Measurements from ENCODE around the gene DENR.
"Not testable (repeated sequence)": the region's sequence is repeated elsewhere in the genome, so short reads cannot be mapped to it uniquely, and the experiment has no call there.

Gene DENR, protein sequence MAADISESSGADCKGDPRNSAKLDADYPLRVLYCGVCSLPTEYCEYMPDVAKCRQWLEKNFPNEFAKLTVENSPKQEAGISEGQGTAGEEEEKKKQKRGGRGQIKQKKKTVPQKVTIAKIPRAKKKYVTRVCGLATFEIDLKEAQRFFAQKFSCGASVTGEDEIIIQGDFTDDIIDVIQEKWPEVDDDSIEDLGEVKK

DNA sequence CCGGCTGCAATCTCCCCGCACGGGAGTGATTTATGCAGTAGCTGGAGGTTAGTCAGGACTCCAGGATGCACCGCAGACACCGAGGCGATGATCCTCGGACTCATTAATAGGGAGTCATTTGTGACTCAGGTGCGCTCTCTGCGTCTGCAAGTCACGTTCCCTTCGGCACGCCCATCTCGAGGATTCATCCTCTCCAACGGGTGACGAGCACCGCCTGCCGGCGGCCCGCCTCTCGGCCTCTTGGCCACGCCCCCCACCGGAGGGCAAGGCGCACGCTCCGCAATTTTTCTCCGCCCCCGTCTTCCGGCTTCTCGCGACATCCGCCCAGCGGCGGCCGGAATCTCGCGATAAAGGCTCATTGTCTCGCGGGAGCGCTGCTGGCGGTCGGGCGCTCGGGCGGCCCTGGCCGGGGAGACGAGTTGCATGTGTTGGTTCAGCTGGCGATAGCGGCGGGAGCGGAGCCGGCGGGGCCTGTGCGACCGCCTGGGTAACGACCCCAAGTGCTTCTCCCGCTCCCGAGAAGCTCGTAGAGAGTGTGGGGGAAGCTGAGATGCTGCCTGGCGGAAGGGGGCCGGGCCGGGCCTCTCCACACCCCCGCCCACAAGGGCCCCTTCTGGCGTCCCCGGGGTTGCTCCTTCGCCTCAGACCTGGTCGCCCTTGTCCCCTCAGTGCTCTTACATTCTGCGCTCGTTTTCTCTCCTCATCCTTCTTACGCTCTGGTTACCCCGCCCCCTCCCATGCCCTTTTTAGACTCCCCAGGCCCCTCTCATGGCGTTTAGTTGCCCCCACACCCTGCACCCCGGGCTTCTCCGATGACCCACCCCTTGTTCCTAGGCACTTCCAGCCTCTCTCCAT is at the start of gene DENR:
TSS of gene DENR (plus strand) at position 361 of the 855 bp plus-strand sequence. CDS start 878 bp downstream, outside the sequence.
- peak; percentile 36 for FAIRE-seq

DNA sequence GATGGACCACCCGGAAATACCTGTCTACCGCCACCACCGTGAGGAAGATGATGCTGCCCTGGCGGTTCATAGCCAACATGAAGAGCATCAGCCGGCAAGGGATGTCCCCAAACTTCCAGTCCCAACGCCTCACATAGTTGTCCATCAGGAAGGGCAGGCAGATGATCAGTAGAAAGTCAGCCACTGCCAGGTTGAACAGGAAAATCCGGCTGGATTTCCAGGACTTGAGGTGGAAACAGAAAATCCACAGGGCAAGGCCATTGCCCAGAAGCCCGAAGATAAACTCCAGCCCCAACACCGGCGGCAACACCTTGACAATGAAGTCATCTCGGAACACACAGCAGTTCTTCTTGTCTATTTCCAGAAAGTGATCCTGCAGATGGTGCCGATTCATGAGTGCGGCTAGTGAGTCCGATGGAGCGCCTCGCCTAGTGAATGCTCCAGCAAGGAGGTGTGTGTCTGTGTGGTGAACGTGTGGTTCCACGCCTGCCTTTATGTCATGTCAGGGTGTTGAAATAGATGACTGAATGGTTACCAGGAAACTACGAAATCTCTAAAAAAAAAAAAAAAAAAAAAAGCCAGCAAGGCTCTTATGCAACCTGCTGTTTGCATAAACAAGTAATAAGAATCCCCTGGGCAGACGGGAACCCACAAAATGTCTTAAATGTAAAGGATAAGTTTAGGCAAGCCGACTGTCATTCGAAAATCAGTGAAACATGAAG is 49.6 kb upstream of the DENR start, which contains the start of gene HCAR2:
TSS of gene HCAR2 (minus strand) at position 468 of the 722 bp plus-strand sequence. CDS start at position 394, 74 bp downstream.
- not testable (repeated sequence) for FAIRE-seq

DNA sequence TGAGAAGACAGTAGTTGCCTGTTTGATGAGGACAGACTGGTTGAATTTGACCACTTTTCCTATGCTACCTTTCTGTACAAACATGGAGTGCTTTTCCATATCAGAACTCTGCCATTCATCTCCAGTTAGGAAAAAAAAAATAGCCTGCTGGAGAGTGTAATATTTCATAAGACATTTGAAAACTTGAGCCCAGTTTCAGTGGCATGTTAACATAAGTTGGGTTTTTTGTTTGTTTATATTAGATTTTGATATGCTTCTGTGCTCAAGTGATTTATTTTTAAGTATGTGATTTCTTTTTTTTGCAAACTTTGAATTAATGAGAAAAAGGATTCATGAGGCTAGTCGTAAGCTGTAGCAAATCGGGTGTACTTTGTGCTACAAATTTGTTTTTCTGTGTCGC is 48.8 kb upstream of the DENR start:
- FAIRE-seq = not testable (repeated sequence)

DNA sequence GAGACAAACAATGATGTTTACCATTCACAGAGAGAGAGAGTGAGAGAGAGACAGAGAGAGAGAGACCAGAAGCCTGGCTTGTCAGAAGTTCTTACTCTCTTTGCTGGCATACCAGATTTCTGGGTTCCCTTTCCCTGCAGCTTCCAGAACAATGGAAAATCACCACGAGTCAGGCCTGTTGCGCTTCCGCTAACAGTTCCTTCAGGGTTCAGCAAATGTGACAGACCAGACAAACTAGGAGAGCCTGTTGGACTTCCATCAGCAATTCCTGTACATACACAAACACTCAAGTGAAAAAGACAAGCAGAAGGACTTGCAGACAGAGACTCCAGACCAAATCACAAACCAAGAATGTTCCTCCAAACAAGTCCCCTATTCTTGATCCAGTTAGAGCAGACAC is 43.3 kb upstream of the DENR start:
- FAIRE-seq = not testable (repeated sequence)

DNA sequence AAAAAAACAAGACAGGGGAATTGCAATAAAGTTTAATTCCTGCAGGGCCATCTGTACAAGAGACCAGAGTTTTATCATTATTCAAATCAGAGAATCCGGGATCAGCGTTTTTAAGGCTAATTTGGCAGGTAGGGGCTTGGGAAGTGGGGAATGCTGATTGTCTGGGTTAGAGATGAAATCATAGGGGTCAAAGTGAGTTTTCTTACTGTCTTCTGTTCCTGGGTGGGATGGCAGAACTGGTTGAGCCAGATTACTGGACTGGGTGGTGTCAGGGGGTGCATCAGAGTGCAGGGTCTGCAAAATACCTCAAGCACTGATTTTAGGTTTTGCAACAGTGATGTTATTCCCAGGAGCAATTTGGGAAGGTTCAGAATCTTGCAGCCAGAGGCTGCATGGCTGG is 42.3 kb upstream of the DENR start:
- FAIRE-seq = not testable (repeated sequence)

DNA sequence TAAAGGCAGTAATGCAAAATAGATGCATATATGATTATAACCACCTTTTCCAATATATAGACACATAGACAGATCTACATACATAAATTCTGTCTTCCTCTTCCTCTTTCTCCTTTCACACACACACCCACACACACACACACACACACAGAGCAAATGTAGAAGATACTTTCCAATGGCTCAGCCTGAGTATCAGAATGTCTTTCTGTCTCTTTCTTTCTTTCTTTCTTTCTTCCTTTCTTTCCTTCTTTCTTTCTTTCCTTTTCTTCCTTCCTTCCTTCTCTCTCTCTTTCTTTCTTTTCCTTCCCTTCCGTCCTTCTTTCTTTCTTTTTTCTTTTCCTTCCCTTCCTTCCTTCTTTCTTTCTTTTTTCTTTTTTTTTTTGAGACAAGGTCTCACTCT is 41.4 kb upstream of the DENR start:
- FAIRE-seq = not testable (repeated sequence)

DNA sequence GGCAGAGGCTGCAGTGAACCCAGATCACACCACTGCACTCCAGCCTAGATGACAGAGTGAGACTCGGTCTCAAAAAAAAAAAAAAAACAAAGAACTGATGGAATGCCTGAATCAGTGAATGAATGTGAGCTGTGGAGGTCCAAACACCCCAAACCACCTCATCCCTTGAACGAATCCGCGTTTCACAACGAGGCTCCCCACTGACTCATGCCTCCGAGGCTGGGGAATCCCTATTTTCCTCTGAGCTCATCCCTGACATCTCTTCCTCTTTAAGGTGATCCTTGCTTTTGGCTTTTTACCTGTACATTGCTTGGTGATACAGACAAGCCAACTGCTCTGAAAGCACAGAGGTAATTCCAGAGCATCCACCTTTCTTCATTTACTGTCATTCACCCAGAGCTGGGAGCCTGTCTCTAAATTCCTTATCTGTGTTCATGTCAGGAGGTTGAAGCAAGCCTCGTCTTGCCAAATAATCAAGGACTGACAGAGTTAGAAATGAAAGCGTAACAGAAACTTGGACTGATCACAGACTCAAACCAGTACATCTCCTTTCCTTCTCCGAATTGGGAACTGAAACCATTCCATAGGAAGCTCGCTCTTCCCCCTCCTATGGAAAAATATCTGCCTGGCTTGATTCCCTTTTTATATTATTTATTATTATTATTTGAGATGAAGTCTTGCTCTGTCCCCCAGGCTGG is 39.0 kb upstream of the DENR start:
- FAIRE-seq = not testable (repeated sequence)

DNA sequence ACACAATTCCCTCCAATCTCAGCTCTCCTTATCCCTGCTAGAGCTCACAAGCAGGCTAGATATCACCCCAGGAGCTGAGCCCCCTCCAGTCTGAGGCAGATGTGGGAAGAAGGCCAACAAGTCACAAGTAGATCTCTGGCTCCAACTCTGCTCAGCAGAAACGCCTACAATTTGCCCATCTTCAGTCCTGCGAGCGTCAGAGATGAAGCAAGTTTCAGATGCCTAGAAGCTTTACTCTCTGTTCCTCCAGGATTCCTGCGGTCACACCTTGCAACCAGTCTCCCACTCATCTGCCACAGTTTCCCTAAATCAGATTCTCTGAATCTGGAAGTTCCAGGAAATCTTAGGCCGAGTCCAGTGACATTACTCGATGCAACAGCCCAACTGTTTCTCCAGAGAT is 37.4 kb upstream of the DENR start:
- FAIRE-seq = not testable (repeated sequence)

DNA sequence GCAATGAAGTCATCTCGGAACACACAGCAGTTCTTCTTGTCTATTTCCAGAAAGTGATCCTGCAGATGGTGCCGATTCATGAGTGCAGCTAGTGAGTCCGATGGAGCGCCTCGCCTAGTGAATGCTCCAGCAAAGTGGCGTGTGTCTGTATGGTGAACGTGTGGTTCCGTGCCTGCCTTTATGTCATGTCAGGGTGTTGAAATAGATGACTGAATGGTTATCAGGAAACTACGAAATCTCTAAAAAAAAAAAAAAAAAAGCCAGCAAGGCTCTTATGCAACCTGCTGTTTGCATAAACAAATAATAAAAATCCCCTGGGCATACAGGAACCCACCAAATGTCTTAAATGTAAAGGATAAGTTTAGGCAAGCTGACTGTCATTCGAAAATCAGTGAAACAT is 36.0 kb upstream of the DENR start, which contains the start of gene HCAR3:
TSS of gene HCAR3 (minus strand) at position 154 of the 400 bp plus-strand sequence. CDS start at position 80, 74 bp downstream.
- FAIRE-seq = not testable (repeated sequence)

DNA sequence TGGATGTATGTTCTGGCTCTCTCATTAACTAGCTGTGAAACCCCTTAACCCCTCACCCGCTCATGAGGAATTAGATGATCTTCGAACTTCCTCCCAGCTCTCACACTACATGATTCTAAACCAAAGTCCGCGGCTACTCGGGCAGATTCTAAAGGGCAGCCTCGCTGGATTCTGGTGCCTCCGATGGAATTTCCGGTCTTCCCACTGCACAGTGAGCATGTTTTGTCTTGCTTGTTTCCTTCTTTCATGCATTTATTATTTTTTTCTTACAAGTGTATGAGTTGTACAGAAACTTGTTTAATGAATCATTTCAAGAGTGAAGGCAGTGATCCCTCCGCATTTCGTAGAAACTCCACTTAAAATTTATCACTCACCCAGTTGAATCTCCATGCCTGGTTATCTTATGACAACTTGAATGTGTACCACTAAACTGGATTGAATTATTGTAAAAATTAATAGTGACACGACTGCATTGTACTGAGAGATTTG is 31.5 kb upstream of the DENR start:
- no peak for FAIRE-seq

DNA sequence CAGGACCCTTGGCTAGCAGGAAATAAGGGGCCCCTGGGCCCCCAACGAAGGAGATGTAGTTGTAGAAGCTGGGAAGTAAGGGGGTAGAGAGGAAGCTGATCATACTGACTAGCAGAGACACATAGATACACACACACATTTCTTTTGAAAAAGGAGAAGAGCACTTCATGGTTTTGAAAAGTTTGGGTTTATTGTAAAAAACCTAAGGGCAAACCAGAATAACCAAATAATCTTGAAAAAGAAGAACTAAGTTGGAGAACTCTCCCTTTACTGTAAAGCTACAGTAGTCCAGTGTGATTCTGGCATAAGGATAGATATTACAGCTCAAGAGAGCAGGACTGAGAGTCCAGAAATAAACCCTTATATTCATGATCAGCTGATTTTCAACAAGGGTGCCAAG is 30.2 kb upstream of the DENR start:
- no peak for FAIRE-seq

DNA sequence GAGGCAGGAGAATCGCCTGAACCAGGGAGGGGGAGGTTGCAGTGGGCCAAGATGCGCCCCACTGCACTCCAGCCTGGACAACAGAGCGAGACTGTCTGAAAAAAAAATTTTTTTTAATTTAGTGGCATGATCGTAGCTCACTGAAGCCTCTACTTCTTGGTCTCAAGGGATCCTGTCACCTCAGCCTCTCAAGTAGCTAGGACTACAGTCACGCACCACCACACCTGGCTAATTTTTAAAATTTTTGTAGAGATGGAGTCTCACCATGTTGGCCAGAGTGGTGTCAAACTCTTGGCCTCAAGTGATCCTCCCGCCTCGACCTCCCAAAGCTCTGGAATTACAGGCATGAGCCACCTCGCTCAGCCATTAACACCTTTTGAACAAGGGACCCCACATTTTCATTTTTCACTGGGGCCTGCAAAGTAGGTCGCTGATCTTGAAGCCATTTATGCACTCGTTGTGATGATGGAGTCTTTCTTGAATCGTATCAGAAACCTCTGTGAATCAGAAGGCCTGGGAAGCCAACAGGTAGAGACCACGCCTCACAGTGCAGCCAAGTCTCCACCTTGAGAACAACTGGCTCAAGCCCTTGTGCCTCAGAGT is 27.9 kb upstream of the DENR start:
- no peak for FAIRE-seq

DNA sequence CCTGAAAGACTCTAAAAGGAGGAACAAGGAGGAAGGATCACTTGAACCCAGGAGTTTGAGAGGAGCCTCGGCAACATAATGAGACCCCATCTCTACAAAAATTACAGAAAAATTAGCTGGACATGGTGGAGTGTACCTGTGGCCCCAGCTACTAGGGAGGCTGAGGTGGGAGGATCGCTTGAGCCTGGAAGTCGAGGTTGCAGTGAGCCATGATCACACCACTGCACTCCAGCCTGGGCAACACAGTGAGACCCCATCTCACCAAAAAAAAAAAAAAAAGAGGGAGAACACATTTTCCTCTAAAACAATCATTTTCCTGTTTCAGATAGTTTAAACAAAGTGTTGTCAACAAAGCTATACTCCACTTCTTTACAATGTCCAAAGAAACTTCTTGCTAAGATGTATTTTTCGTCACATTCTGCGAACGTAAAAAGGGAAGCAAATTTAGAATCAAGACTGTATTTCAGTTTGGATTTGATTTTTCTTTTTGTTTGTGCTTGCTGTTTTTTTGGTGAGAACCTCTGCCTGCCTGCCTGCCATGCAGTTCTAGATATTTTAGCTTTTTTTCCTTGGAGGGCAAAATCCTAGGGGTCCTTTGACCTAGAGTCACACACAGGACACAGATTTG is 27.1 kb upstream of the DENR start:
- no peak for FAIRE-seq

DNA sequence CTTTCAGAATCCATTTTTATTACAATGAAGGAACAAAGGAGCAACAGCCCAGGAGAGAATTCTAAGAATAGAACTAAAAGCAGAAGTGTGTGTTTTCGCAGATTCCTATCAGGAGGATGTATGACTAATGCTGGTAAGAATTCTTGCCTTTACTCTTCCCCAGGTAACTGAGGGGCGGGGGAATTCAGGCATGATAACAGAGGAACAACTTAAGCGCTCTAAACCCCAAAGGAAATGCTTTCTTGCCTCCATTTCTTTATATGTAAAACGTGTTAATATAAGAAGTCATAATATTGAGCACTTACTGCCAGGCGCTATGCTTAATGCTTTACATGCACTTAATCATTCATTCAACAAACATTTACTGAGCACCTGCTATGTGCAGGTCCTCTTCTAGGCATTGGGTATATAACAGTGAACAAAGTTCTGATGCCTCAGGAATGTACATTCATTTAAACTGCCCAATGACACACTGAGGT is 26.5 kb upstream of the DENR start:
- FAIRE-seq = no peak

DNA sequence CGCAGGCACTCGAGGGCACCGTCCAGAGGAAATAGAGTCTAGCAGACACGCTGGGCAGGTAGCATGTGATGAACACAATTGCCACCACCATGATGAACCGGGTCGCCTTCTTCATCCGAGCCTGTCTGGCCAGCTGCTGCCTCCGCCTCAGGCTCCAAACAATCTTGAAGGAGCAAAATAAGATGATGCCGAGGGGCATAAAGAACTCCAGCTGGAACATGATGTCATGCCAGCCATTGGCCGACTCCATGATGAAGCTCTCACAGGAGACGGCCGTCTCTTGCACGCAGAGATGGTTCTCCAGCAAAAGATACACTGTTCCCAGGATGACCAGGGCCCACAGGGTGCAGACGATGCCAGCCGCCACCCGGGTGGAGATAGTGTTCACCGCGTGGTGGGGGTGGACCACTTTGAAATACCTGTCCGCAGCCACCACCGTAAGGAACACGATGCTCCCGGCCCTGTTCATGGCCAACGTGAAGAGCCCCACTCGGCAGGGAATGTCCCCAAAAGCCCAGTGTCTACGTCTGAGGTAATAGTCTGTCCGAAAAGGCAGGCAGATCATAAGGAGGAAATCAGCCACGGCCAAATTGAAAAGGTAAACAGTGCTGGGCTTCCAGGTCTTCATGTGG is 22.9 kb upstream of the DENR start:
- FAIRE-seq = no peak

DNA sequence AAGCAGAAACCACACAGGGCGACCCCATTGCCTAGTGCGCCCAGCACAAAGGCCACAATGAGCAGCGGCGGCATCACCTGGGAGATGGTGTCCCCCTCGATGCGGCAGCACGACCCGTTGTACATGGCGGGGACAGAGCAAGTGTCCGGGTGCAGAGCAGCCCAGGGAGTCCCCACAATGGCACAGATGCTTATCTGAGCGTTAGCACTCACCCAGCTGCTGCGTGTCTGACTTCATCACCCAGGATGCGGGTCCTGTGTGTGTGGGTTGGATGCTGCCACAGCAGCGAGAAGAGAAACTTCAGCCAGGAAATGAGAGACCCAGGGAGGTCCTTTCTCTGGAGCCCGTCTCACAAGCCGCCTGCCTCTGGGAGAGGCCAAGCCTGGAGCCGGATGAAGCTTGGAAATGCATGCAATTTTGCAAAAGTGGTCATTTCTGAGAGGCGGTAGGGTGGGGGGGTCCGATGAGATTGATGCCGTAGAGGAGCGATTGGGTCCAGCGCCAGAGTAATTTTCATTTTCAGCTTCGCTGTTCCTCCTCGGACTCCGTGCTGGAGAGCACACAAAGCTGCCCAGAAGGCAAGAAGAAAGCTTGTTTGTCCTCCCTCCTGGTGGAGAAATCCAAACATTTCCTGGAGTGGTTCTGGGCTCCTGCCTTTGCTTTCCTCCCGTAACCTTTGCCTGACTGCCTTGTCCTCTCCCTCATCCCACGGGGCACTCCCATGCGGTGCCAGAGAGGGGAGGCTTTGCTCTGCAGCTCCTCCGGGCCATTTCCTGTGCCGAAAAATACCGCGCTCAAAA is 22.2 kb upstream of the DENR start, which contains the start of gene HCAR1:
TSS of gene HCAR1 (minus strand) at position 630 of the 800 bp plus-strand sequence. CDS start at position 125, 505 bp downstream.
- FAIRE-seq = no peak

DNA sequence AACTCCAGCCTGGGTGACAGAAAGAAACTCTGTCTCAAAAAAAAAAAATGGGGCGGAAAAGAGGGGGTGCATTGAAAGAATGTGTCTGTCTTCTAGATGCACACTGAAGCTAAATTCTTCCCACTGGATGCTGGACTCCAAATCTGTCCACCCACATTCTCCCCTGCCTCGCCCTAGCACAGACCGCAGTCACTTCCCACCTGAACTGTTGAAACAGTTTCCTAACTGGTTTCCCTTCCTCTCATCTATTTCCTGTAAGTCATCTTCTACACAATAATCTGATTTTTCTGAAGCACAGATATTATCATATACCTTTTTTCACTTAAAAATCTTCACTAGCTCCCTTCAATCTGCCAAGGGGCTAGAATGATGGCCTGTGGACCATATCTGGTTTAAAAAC is 20.5 kb upstream of the DENR start:
- FAIRE-seq = no peak

DNA sequence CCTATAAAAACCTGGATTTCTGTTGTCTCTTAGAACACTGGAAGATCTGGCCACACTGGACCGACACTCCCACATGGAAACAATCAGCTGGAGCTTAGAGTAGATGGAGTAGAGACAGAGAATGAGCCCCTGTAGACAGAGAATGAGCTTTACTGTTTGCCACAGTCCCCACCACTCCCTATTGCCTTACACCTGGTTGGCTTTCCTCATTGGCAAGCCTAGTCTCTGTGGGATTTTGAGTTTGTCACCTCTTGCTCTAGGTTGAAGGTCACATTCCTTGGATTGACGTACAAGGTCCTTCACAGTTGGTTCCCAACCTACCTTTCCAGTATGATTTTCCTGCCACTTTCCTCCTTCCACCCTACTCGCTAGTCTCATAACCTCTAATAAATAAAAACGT is 20.0 kb upstream of the DENR start:
- no peak for FAIRE-seq

DNA sequence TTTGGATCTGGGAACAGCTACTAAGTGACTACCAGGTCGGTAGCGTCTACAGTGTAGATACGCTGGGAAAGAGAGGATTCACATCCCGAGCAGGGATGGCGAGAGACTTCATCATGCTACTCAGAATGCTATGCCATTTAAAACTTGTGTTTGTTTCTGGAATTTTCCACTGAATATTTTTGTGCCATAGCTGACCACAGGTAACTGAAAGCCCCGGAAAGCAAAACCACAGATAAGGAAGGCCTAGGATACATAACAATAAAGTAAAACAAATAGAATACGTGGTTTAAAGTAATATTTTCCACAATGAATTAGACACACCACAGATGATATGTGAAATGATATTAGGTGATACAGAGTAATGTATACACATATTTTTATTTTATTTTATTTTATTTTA is 14.1 kb upstream of the DENR start:
- FAIRE-seq = no peak

DNA sequence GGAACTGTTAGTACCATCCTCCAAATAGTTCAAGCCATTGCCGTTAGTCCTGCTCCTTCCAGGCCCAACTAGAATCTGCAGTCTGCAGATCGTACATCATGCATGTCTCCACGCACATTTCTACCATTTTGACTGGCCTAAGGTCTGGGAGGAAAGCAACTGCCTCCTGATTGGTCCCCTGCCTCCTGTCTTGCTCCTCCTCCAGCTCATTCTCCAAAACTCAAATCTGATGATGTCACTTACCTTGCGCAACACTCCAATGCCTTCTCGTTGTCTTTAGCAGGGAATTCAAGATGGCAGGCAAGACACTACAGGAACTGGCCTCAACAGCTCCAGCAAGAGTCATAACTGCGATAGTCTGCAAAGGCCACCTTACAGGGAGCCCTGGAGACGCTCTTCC is 12.3 kb upstream of the DENR start:
- no peak for FAIRE-seq
